ENCODE data around the gene LHX2. TPM values are rescaled to one million over a fixed set of nuclear protein-coding genes. Genes with fewer than 3 reads are reported as not detected.
A peak's percentile ranks its signal among the peaks of the same experiment; 100 is the strongest.

The LHX2 gene
- total and polyA plus RNA-seq, 2 experiments from 2014 or later, result 1.7 TPM; not detected in 1

DNA sequence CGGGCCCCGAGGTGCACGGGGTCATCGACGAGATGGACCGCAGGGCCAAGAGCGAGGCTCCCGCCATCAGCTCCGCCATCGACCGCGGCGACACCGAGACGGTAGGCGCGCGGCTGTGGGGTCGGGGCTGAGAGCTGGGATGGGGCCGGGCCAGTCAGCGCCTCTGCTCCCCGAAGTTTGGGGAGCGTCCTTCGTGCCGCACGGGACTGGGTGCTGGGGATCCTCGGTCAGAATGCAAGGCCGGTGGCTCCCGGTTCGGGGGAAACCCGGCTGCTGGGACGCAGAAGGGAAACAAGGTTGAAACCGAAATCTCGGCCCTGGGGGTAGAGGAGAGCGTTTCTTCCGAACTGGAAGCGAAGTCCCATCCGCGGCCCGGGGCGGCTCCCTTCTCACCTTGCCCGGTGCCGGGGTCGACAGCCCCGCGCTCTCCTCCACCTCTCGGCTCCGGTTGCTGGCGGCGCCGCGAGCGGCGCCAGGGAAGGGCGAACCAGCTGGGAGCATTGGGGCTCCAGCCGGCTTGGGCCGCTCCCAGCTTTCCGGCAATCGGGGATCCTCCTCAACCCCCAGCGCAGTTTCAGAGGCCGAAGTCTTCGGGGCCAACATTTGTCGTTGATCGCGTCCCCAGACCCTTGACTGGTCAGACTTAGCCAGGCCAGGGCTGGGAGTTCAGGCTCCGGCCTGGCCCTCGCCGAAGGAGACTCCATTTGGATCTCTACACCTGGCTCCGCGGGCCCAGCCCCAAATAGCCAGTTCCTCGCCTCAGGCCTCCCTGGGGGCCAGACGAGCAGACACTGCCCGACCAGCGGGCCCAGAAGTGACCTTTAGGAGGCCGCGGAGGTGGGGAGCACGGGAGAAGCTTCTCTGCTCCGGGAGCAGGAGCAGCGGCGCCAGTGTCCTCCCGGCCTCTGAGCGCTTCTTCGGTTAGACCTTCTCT is 1.1 kb downstream of the LHX2 start:
- ATAC-seq, result no peak
- peaks cover 99% of the 10 kb centered on the region for H3K27me3 ChIP-seq (ENCODE audit: insufficient read depth)
- Mint-ChIP-seq H3K4me3 (peak overlapping the region; percentile 52), H3K27ac (no peak overlapping the region), H3K9me3 (peaks cover 8% of the 10 kb centered on the region), H3K4me1 (peaks cover 43% of the 10 kb centered on the region), H3K36me3 (ENCODE audit: low read depth) (peaks cover 3% of the 10 kb centered on the region; the same call in 1 of the 3 replicates), H3K27me3 (ENCODE audit: insufficient read depth, low read depth, poor library complexity) (peaks cover 95% of the 10 kb centered on the region)
- H4K20me1 ChIP-seq (replicated peaks; ENCODE audit: insufficient read depth), result peaks cover 22% of the 10 kb centered on the region
- peaks cover 37% of the 10 kb centered on the region; the same call in 1 of the 2 replicates for H3K4me1 ChIP-seq (ENCODE audit: insufficient read depth)
- peak overlapping the region; percentile 78 for H3K4me2 ChIP-seq
- H3F3A ChIP-seq (replicated peaks; ENCODE audit: low read depth), result peaks cover 36% of the 10 kb centered on the region; the same call in 1 of the 2 replicates
- H3K27ac ChIP-seq (ENCODE audit: low read depth), result no peak overlapping the region
- H3K4me3 ChIP-seq, result peak overlapping the region; percentile 58; the same call in 1 of the 2 replicates
- H3K36me3 ChIP-seq (ENCODE audit: insufficient read depth), result no peaks in the 10 kb centered on the region
- peak overlapping the region; percentile 18; the same call in 1 of the 2 replicates for H2AFZ ChIP-seq
- TF ChIP-seq EZH2phosphoT487 (IDR thresholded peaks at IDR 0.05; ENCODE audit: unreplicated experiment) (peak; percentile 99), EZH2 (IDR thresholded peaks at IDR 0.05; ENCODE audit: low read depth, unreplicated experiment) (peak; percentile 97)
- TF ChIP-seq, protein P1, sequence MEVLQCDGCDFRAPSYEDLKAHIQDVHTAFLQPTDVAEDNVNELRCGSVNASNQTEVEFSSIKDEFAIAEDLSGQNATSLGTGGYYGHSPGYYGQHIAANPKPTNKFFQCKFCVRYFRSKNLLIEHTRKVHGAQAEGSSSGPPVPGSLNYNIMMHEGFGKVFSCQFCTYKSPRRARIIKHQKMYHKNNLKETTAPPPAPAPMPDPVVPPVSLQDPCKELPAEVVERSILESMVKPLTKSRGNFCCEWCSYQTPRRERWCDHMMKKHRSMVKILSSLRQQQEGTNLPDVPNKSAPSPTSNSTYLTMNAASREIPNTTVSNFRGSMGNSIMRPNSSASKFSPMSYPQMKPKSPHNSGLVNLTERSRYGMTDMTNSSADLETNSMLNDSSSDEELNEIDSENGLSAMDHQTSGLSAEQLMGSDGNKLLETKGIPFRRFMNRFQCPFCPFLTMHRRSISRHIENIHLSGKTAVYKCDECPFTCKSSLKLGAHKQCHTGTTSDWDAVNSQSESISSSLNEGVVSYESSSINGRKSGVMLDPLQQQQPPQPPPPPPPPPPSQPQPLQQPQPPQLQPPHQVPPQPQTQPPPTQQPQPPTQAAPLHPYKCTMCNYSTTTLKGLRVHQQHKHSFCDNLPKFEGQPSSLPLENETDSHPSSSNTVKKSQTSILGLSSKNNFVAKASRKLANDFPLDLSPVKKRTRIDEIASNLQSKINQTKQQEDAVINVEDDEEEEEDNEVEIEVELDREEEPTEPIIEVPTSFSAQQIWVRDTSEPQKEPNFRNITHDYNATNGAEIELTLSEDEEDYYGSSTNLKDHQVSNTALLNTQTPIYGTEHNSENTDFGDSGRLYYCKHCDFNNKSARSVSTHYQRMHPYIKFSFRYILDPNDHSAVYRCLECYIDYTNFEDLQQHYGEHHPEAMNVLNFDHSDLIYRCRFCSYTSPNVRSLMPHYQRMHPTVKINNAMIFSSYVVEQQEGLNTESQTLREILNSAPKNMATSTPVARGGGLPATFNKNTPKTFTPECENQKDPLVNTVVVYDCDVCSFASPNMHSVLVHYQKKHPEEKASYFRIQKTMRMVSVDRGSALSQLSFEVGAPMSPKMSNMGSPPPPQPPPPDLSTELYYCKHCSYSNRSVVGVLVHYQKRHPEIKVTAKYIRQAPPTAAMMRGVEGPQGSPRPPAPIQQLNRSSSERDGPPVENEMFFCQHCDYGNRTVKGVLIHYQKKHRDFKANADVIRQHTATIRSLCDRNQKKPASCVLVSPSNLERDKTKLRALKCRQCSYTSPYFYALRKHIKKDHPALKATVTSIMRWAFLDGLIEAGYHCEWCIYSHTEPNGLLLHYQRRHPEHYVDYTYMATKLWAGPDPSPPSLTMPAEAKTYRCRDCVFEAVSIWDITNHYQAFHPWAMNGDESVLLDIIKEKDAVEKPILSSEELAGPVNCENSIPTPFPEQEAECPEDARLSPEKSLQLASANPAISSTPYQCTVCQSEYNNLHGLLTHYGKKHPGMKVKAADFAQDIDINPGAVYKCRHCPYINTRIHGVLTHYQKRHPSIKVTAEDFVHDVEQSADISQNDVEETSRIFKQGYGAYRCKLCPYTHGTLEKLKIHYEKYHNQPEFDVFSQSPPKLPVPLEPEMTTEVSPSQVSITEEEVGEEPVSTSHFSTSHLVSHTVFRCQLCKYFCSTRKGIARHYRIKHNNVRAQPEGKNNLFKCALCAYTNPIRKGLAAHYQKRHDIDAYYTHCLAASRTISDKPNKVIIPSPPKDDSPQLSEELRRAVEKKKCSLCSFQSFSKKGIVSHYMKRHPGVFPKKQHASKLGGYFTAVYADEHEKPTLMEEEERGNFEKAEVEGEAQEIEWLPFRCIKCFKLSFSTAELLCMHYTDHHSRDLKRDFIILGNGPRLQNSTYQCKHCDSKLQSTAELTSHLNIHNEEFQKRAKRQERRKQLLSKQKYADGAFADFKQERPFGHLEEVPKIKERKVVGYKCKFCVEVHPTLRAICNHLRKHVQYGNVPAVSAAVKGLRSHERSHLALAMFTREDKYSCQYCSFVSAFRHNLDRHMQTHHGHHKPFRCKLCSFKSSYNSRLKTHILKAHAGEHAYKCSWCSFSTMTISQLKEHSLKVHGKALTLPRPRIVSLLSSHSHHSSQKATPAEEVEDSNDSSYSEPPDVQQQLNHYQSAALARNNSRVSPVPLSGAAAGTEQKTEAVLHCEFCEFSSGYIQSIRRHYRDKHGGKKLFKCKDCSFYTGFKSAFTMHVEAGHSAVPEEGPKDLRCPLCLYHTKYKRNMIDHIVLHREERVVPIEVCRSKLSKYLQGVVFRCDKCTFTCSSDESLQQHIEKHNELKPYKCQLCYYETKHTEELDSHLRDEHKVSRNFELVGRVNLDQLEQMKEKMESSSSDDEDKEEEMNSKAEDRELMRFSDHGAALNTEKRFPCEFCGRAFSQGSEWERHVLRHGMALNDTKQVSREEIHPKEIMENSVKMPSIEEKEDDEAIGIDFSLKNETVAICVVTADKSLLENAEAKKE (CRISPR knock-in tag; IDR thresholded peaks at IDR 0.05), result no peak
- H3K9me2 ChIP-seq (ENCODE audit: insufficient read depth), result no peaks in the 10 kb centered on the region
- no peaks in the 10 kb centered on the region for H3K79me2 ChIP-seq (replicated peaks; ENCODE audit: insufficient read depth)
- peak; percentile 59 for DNase-seq (ENCODE audit: low spot score)

Data from GM23338 (cell line).